OCI-LY7 (cell line): ENCODE measurements around the gene ABO.

Experiments used
- CTCF ChIP-seq: fragments of 200-600 bp; sonication (generic); conservative IDR thresholded peaks from 2 replicates; pipeline ENCODE4 v1.5.1; 2014; ENCODE audit warnings: mild to moderate bottlenecking, antibody characterized with exemption, low read length, moderate library complexity, mixed read lengths
- EZH2phosphoT487 ChIP-seq: fragments of 200-600 bp; sonication (generic); IDR thresholded peaks from 2 replicates; pipeline ENCODE4 v1.6.1; 2018; ENCODE audit warnings: low read depth, borderline replicate concordance, mild to moderate bottlenecking, mixed run types, antibody characterized with exemption, low read length, moderate library complexity, mixed read lengths

GRCh38 chr9:133234577-133235322 lies 40.3 kb downstream of the ABO start:
- TF ChIP-seq CTCF = no peak
- TF ChIP-seq EZH2phosphoT487 = no peak
